Epidermal melanocyte (primary cell): ENCODE data around the gene C2CD2.

Experiments used
- DNase-seq: peaks from one replicate; pipeline ENCODE4 v3.0.0; 2011; ENCODE audit warnings: low spot score; ENCODE audit not compliant: insufficient read length

Gene C2CD2

GRCh38 chr21:41914965-41915364 lies 38.9 kb downstream of the C2CD2 start:
- DNase-seq = no peak

GRCh38 chr21:41914358-41914757 lies 39.5 kb downstream of the C2CD2 start:
- no peak for DNase-seq

GRCh38 chr21:41913230-41913629 lies 40.6 kb downstream of the C2CD2 start:
- DNase-seq = no peak

DNA sequence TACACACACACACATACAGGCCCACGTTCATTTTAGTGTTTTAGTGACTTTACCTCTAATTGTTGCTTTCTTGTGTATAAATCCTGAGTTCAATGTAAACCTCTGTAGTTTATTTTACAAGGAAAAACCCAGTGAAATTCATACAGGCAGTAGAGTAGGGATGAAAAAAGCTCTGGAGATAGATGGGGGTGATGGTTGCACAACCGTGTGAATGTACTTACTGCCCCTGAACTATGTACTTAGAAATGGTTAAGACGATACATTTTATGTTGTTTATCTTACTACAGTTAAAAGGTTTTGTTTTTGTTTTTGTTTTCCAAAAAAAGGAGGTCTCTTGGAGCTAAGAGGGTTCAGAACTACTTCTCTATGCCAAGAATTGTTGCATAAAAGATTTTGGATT lies 45.0 kb downstream of the C2CD2 start:
- no peak for DNase-seq

- DNase-seq = no peak
These were observed 46.1 kb downstream of the C2CD2 start for GRCh38 chr21:41907496-41908258.

DNA sequence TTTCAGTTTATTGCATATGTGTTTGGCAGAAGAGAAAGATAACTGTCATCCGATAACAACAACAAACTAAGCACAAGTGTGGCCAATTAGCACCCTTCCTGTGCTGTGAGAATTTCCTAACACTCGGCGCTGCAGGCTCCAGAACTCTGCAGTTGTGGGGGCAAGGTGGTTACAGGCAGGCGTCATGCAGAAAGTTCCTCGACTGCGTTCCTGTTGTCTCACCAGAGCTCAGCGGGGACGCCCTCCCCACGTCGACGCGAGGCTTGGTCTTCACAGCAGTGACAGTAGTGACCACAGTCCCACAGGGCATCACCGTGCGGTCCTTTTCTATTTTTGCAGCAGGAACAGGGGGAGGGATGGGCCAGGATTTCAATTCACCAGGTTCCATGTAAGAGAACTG lies 47.0 kb downstream of the C2CD2 start:
- no peak for DNase-seq

- DNase-seq = no peak
These were observed 50.1 kb downstream of the C2CD2 start for GRCh38 chr21:41903559-41904351.

DNA sequence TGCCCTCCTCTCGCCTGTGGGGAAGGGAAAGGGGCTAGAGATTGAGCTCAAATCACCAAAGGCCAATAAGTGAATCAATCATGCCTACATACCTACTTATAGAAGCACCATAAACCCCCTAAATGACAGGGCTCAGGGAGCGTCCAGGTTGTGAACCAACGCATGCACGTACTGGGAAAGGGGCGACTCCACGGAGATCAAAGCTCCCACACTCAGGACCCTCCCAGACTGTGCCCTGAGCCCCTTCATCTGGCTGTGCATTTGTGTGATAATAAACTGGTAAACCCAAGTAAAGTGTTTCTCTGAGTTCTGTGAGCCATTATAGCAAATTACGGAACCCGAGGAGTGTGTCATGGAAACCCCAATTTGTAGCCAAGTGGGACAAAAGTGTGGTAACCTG lies 50.9 kb downstream of the C2CD2 start:
- no peak for DNase-seq

DNA sequence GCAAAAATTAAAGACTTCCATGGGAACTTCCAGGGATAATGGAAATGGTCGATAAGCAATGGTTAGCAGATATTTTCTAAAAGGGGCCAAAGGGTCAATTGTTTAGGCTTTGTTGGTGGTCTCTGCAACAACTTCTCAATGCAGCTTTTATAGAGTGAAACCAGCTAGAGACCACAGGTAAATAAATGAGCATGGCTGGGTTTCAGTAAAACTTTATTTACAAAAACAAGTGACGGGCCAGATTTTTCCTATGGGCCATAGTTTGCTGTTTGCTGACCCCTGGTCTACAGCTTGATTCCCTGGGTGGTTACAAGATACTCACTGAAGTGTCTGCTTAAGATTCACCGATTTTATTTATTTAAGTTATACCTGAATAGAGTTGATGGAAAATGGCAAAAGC lies 52.0 kb downstream of the C2CD2 start:
- no peak for DNase-seq

DNA sequence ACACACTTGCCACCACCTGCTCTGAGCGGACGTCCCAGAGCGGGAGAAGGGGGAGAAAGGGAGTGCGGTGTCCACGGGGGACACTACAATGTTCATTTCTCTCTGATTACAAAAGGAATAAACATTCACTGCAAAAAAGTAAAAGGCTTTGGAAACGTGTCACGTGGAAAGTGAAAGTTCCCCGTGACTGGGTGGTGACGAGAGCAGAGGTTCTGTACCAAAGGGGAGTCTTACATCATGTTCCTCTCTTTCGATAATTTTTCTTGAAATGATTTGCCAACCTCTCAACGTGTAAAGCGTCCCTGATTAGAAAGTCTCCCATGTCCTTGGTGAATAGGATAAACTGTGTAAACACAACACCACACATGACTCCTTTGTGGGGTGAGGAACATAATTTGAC lies 52.7 kb downstream of the C2CD2 start:
- DNase-seq = no peak

DNA sequence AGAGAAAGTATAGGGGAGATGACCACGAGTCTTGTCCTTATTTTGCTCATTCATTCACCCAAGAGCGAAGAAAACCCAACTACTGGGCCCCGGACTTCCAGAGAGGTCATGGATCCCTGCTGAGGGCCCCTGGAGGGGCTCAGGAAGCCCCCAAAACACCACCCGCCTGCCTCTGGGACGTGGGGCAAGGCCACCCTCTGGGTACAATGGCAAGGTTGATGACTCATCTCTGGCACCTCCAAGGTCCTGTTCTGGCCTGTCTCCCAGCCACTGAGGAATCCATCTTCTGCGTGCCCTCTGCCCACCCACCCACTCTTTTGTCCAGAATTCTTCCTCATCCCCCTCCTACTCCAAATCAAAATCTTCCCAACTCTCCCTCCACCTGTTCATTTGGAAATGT lies 53.4 kb downstream of the C2CD2 start:
- DNase-seq = no peak

DNA sequence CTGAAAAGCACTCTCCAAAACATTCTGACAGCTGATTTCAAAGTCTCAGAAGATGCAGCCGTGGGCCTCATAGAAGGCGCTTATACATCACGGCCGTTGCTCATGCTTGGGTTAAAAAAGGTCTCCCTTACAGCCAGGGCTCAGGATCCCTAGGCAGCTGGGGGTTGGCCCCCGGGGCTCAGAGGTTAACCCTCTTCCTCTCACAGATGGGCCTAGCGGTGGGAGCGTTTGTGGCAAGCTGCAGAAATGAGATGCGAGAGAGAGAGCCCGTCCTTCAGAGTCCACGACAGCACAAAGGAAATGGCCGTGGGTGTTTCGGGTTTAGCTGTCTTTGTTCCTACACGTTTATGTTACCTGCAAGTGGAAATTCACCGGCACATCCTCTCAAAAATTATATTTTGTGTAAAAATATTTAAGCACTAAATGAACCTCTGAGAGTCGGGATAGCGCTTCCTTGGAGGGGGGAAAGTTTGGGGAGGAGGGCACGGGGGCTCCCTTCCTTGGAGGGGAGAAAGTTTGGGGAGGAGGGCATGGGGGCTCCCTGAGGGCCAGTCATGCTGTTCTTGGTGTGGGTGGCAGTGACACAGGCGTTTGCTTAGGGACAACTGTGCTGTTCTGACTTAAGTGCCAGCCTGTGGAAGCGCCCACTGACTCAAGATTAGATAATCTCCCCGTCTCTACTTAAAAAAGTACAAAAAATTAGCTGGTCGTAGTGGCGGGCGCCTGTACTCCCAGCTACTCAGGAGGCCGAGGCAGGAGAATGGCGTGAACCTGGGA lies 54.2 kb downstream of the C2CD2 start:
- no peak for DNase-seq

GRCh38 chr21:41898998-41899397 lies 54.8 kb downstream of the C2CD2 start:
- no peak for DNase-seq

GRCh38 chr21:41897700-41898099 lies 56.1 kb downstream of the C2CD2 start:
- no peak for DNase-seq

- DNase-seq = no peak
These were observed 56.7 kb downstream of the C2CD2 start for GRCh38 chr21:41897047-41897669.

GRCh38 chr21:41895643-41896493 lies 58.0 kb downstream of the C2CD2 start:
- DNase-seq = no peak

DNA sequence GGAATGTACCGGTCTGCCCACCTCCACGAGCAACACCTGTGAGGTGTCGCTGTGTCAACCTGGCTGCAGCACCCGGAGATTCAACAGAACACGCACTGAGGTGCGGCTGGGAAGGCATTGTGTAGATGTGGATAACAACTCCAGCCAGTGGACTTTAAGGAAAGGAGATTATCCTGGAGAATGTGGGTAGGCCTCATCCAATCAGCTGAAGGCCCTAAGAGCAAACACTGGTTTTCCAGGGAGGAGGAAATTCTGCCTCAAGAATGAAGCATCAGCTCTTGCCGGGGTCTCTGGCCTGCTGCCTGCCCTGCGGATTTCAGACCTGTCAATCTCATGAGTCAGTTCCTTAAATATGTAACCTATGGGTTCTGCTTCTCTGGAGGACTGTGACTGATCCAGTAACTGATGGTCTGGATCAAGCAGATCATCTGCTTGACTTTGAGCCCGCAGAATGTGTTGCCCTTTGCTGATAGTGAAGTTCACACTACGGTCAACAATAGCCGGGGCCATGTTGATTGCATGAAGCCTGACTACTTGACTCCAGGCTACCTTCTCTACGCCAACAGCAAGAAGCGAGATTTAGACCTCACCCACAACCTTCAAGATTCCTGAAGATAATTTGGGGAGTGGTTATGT lies 58.8 kb downstream of the C2CD2 start:
- DNase-seq = no peak

DNA sequence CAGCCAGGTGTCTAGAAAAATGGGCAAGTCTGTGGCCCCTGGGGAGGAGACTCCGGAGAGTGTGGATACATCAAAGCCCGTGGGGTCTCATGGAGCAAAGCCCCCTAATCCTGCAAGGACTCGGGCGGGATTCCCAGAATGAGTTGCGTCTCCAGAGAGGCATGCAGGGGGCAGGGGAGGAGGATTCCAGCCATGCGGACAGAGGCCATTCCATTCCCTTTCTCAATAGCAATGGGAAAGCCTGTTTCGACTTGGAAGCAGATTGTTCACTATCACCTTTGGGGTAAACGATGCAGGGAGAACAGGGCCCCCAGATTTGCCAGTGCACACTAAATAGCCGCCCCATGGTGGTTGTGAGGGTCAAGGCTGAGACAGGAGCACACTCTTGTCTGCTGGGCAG lies 59.3 kb downstream of the C2CD2 start:
- no peak for DNase-seq

GRCh38 chr21:41892726-41893125 lies 61.1 kb downstream of the C2CD2 start:
- no peak for DNase-seq

- no peak for DNase-seq
These were observed 62.7 kb downstream of the C2CD2 start for GRCh38 chr21:41891132-41891531.
